T-helper 22 cell (primary cell): ENCODE measurements around the gene EEF1AKMT3.

Experiments used
- DNase-seq: peaks from one replicate; pipeline ENCODE4 v3.0.0-alpha.2; 2020; ENCODE audit warnings: low read depth

Gene EEF1AKMT3

GRCh38 chr12:57772429-57773322 lies at the start of gene EEF1AKMT3:
EEF1AKMT3 (plus strand) TSS chr12:57772614; CDS start chr12:57772725, 111 bp downstream.
- DNase-seq = peak; percentile 19

GRCh38 chr12:57722716-57723629 lies 49.4 kb upstream of the EEF1AKMT3 start:
- DNase-seq = no peak

- DNase-seq = no peak
Observed at GRCh38 chr12:57723630-57723962, 48.8 kb upstream of the EEF1AKMT3 start.

- no peak for DNase-seq
Observed at GRCh38 chr12:57724003-57724935, 48.1 kb upstream of the EEF1AKMT3 start.

GRCh38 chr12:57724936-57725740 lies 47.3 kb upstream of the EEF1AKMT3 start:
- DNase-seq = no peak

GRCh38 chr12:57725851-57726150 lies 46.6 kb upstream of the EEF1AKMT3 start:
- DNase-seq = no peak

- no peak for DNase-seq
Observed at GRCh38 chr12:57726151-57726883, 46.1 kb upstream of the EEF1AKMT3 start.

- no peak for DNase-seq
Observed at GRCh38 chr12:57726884-57727757, 45.3 kb upstream of the EEF1AKMT3 start.

GRCh38 chr12:57727758-57728395 lies 44.5 kb upstream of the EEF1AKMT3 start:
- DNase-seq = no peak

GRCh38 chr12:57729321-57729844 lies 43.0 kb upstream of the EEF1AKMT3 start:
- no peak for DNase-seq

- no peak for DNase-seq
Observed at GRCh38 chr12:57730336-57731067, 41.9 kb upstream of the EEF1AKMT3 start.

- DNase-seq = no peak
Observed at GRCh38 chr12:57731411-57732080, 40.9 kb upstream of the EEF1AKMT3 start.

GRCh38 chr12:57732270-57732669 lies 40.1 kb upstream of the EEF1AKMT3 start:
- DNase-seq = no peak

GRCh38 chr12:57732726-57733593 lies 39.5 kb upstream of the EEF1AKMT3 start:
- no peak for DNase-seq

GRCh38 chr12:57733928-57734327 lies 38.5 kb upstream of the EEF1AKMT3 start:
- no peak for DNase-seq

GRCh38 chr12:57734591-57734990 lies 37.8 kb upstream of the EEF1AKMT3 start:
- DNase-seq = no peak
